Measurements from ENCODE around the gene SORBS1. TPM values are rescaled to one million over a fixed set of nuclear protein-coding genes. Genes with fewer than 3 reads are reported as not detected.
A peak's percentile ranks its signal among the peaks of the same experiment; 100 is the strongest.

Gene SORBS1
- total and polyA plus RNA-seq, 2 of the 13 experiments (the other 11 are each of a cell fraction or from before 2014, with no cell fraction given), result 16.8 to 39.8 TPM

DNA sequence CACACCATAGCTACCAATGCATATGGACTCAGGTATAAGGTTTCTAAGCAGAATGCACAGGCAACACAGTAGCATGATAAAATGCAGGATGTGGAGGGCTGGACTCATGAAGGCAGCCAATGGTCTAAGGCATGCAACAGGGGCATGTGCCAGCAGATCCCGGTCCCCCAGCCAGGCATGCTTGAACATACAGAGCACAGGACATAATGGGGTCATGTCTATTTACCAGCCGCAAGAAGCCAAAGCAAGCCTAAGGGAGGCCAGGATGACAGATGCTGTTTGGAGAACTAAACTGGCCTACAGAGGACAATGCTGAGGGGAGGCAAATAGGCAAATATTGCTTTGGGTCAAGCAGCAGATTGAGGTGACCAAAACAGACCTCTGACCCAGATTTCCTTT lies 210.3 kb downstream of the SORBS1 start (continued):
- TF ChIP-seq SOX13 (IDR thresholded peaks at IDR 0.05) (no peak), SOX13 (CRISPR knock-in tag; conservative IDR thresholded peaks at IDR 0.05 in 1 of 2, IDR thresholded peaks at IDR 0.05 in 1 of 2) (peak in 1 of 2 experiments; percentile 43; a peak in 1 of 4 replicates), KLF15 (CRISPR knock-in tag; IDR thresholded peaks at IDR 0.05; ENCODE audit: borderline replicate concordance) (no peak), CBFB (CRISPR knock-in tag; IDR thresholded peaks at IDR 0.05) (0 out of 2 replicates have a peak, but pooled peaks have one; percentile 0), SP2 (CRISPR knock-in tag; IDR thresholded peaks at IDR 0.05) (no peak), RFX5 (IDR thresholded peaks at IDR 0.05; ENCODE audit: low read depth, low read length) (no peak), ZBED4 (CRISPR knock-in tag; IDR thresholded peaks at IDR 0.05; ENCODE audit: borderline replicate concordance) (no peak)

GRCh38 chr10:95350219-95350829 lies 210.8 kb downstream of the SORBS1 start:
- FAIRE-seq (peak; percentile 30), DNase-seq (ENCODE audit: low spot score) (peak; percentile 70), ATAC-seq (no peak)
- intact Hi-C loops (cut with micrococcal nuclease; ENCODE audit: unreplicated experiment), result no loop called here
- Histone ChIP-seq H3K9me3 (ENCODE audit: low read length) (no peaks in the 10 kb centered on the region), H3K79me2 (ENCODE audit: insufficient read depth, low read length) (no peaks in the 10 kb centered on the region), H3K27ac (ENCODE audit: extremely low read length, insufficient read depth, low read length) (peak overlapping the region; percentile 78), H3K36me3 (replicated peaks in 1 of 2; ENCODE audit: control insufficient read depth in 1 of 2, insufficient read depth in 2 of 2, low read length in 2 of 2) (peaks cover 11 to 39% of the 10 kb centered on the region in 2 experiments), H3K27me3 (ENCODE audit: control insufficient read depth in 1 of 2, insufficient read depth in 2 of 2, low read length in 2 of 2) (no peaks in the 10 kb centered on the region), H3K4me2 (ENCODE audit: low read depth, low read length) (no peak overlapping the region), H3K4me3 (replicated peaks in 1 of 3; ENCODE audit: insufficient read depth in 1 of 3, low read depth in 2 of 3, low read length in 3 of 3) (no peak overlapping the region), H2AFZ (ENCODE audit: low read length) (no peak overlapping the region), H3K9ac (ENCODE audit: insufficient read depth, low read depth, low read length) (no peak overlapping the region), H3K4me1 (ENCODE audit: insufficient read depth, low read length) (peaks cover 84% of the 10 kb centered on the region), H4K20me1 (ENCODE audit: insufficient read depth, low read length) (no peaks in the 10 kb centered on the region)
- WGBS (ENCODE audit: low lambda C conversion rate), result 40% methylated on average over 6 of the region's 6 CpGs
- CTCF ChIA-PET (ENCODE audit: low intra/inter-chr PET ratio, low total read pairs), result no interaction called here
- in situ Hi-C loops (cut with HindIII; ENCODE audit: extremely low pct_ligation_motif_present, low pct_unique_long_range_greater_than_20kb), result no loop called here
- POLR2A ChIA-PET, result interaction anchor here (2.0 kb wide), 1 partner anchor 72 kb away, joined by 5 read pairs; no protein-coding TSS in a partner anchor
- no TSS peak for BruUV-seq (replicated peaks)
- TF ChIP-seq PHF8 (CRISPR knock-in tag; IDR thresholded peaks at IDR 0.05) (no peak), THRA (CRISPR knock-in tag; IDR thresholded peaks at IDR 0.05; ENCODE audit: borderline replicate concordance) (peak; percentile 76; the same call in 1 of the 2 replicates), HNF4G (IDR thresholded peaks at IDR 0.05; ENCODE audit: borderline replicate concordance, low read depth, low read length) (peak; percentile 61; the same call in 1 of the 2 replicates), HNF4G (CRISPR knock-in tag; IDR thresholded peaks at IDR 0.05; ENCODE audit: borderline replicate concordance, low read depth) (no peak), HMG20B (CRISPR knock-in tag; conservative IDR thresholded peaks at IDR 0.05) (peak; percentile 89; the same call in 1 of the 2 replicates), POLR2G (IDR thresholded peaks at IDR 0.05; ENCODE audit: low read depth, low read length) (no peak)
